Activated CD4-positive, alpha-beta T cell treated with anti-CD3 and anti-CD28 coated beads, Interleukin-2, amount 50 U/mL, for 48 hours (primary cell): Measurements from ENCODE around the gene MIEN1.
"Not testable (repeated sequence)": the region's sequence is repeated elsewhere in the genome, so short reads cannot be mapped to it uniquely, and the experiment has no call there.

Source experiments
- DNase-seq, 2 experiments: peaks; one replicate each; pipeline ENCODE4 v3.0.0-alpha.2; 2020

MIEN1 gene

GRCh38 chr17:39730095-39730921, at the start of gene MIEN1:
MIEN1 (minus strand) TSS chr17:39730532; CDS start chr17:39730495, 37 bp downstream.
- DNase-seq: peak; percentile 95 to 96

GRCh38 chr17:39777534-39778365, 47.4 kb upstream of the MIEN1 start:
- no peak for DNase-seq

- no peak for DNase-seq
Measured at GRCh38 chr17:39776252-39776651, 45.9 kb upstream of the MIEN1 start.

- no peak for DNase-seq
Measured at GRCh38 chr17:39775031-39775430, 44.7 kb upstream of the MIEN1 start.

- no peak for DNase-seq
Measured at GRCh38 chr17:39774047-39774446, 43.7 kb upstream of the MIEN1 start.

GRCh38 chr17:39772987-39773934, 42.9 kb upstream of the MIEN1 start:
- DNase-seq: no peak

- no peak for DNase-seq
Measured at GRCh38 chr17:39772415-39772814, 42.1 kb upstream of the MIEN1 start.

- peak; percentile 50 to 66 for DNase-seq
Measured at GRCh38 chr17:39769974-39770587, 39.7 kb upstream of the MIEN1 start.

GRCh38 chr17:39767147-39767546, 36.8 kb upstream of the MIEN1 start:
- peak in 1 of 2 experiments; percentile 42 for DNase-seq

GRCh38 chr17:39765766-39766165, 35.4 kb upstream of the MIEN1 start:
- DNase-seq: no peak

- no peak for DNase-seq
Measured at GRCh38 chr17:39765175-39765574, 34.8 kb upstream of the MIEN1 start.

GRCh38 chr17:39764171-39764570, 33.8 kb upstream of the MIEN1 start:
- DNase-seq: not testable (repeated sequence)

GRCh38 chr17:39763051-39763820, 32.9 kb upstream of the MIEN1 start:
- no peak for DNase-seq

GRCh38 chr17:39761861-39762496, 31.6 kb upstream of the MIEN1 start:
- no peak for DNase-seq

GRCh38 chr17:39759204-39759603, 28.9 kb upstream of the MIEN1 start:
- DNase-seq: no peak

GRCh38 chr17:39757931-39758873, 27.9 kb upstream of the MIEN1 start:
- peak; percentile 65 to 77 for DNase-seq

GRCh38 chr17:39757176-39757662, 26.9 kb upstream of the MIEN1 start:
- DNase-seq: no peak

GRCh38 chr17:39756380-39757079, 26.2 kb upstream of the MIEN1 start:
- peak in 1 of 2 experiments; percentile 30 for DNase-seq
